GM19035 (cell line): ENCODE data around the gene GNPDA1.

Experiments used
- ATAC-seq: cut with Tn5 transposase; IDR thresholded peaks from one replicate; pipeline ENCODE4 v1.9.1; 2021; ENCODE audit not compliant: unreplicated experiment

The GNPDA1 gene

GRCh38 chr5:142024771-142025304, 12.0 kb upstream of the GNPDA1 start:
- ATAC-seq = peak; percentile 100

GRCh38 chr5:142023836-142024235, 11.0 kb upstream of the GNPDA1 start:
- no peak for ATAC-seq

- no peak for ATAC-seq
Measured at GRCh38 chr5:142020122-142020659, 7.4 kb upstream of the GNPDA1 start.

GRCh38 chr5:142017832-142018427, 5.1 kb upstream of the GNPDA1 start:
- ATAC-seq = peak; percentile 38

GRCh38 chr5:142016556-142016955, 3.7 kb upstream of the GNPDA1 start:
- no peak for ATAC-seq

GRCh38 chr5:142015781-142016533, 3.1 kb upstream of the GNPDA1 start:
- no peak for ATAC-seq

- ATAC-seq = peak; percentile 39
Measured at GRCh38 chr5:142014911-142015584, 2.2 kb upstream of the GNPDA1 start.

GRCh38 chr5:142013734-142014521, 1.1 kb upstream of the GNPDA1 start:
- no peak for ATAC-seq

GRCh38 chr5:142012186-142012785, 541 bp downstream of the GNPDA1 start:
- no peak for ATAC-seq

GRCh38 chr5:142011572-142012185, 1.1 kb downstream of the GNPDA1 start:
- ATAC-seq = no peak

GRCh38 chr5:142009886-142010285, 2.9 kb downstream of the GNPDA1 start:
- no peak for ATAC-seq

- ATAC-seq = no peak
Measured at GRCh38 chr5:142008813-142009212, 4.0 kb downstream of the GNPDA1 start.

GRCh38 chr5:142007237-142007544, 5.6 kb downstream of the GNPDA1 start:
- ATAC-seq = no peak

GRCh38 chr5:142006363-142007236, 6.2 kb downstream of the GNPDA1 start:
- no peak for ATAC-seq

GRCh38 chr5:142003266-142003800, 9.5 kb downstream of the GNPDA1 start:
- no peak for ATAC-seq

- ATAC-seq = no peak
Measured at GRCh38 chr5:142000704-142001484, 11.9 kb downstream of the GNPDA1 start.

- no peak for ATAC-seq
Measured at GRCh38 chr5:142000173-142000572, 12.7 kb downstream of the GNPDA1 start.

- no peak for ATAC-seq
Measured at GRCh38 chr5:141997358-141997960, 15.4 kb downstream of the GNPDA1 start.
